Left renal pelvis (tissue), 4 donors: Measurements from ENCODE around the gene AGBL3. TPM values are rescaled to one million over a fixed set of nuclear protein-coding genes. Genes with fewer than 3 reads are reported as not detected.

Experiments used
- DNase-seq, 4 donors: peaks; one replicate each; pipeline ENCODE4 v3.0.0-alpha.2; 2013; ENCODE audit warnings: low read depth in 4 of 4, low spot score in 3 of 4
- polyA plus RNA-seq, 4 donors: library from polyadenylated mRNA; unstranded; fragments of 120-200 nt; gene quantifications; one replicate each; pipeline ENCODE4 v1.2.1, GENCODE V29; 2013; ENCODE audit not compliant: insufficient read length in 4 of 4

AGBL3 gene
- polyA plus RNA-seq: 10 to 100 TPM in 2 of 4 donors, 1 to 10 TPM in 2; 5.7 to 16.2 (median 10.0) TPM

- peak; percentile 89 to 94 (median 93) for DNase-seq
These were observed at the start of gene AGBL3 for GRCh38 chr7:134986363-134987251. Gene AGBL3, plus strand, starts transcription at chr7:134986508. Its CDS starts 1,426 bp downstream, at chr7:134987934.

DNA sequence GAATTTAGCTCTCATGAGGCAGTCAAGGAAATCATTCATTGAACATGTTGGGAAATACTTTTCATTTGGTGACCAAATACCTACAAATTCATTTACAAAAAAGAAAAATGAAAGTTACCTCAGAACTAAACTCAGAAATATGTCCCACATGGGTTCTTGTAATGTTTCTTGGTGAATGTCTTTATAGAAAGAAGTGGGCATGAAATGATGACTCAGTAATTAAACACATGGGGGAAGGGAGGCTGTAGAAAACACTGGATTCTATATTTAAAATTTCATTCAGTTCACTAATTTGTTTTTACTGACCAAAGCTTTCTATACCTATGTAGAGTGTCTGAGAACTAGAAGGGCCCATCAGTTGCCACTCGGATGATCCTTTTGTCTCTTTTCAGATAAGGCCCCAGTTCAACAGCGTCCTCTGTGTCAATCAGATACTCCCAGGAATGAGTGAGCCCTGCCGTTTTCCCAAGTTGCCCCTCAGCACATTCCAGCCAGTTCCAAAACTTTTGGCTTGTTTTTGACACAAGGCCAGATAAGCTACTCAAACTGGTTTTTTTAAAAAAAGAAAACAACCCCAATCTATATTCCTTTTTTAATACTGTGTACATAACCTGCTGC, 49.3 kb upstream of the AGBL3 start:
- DNase-seq: no peak

GRCh38 chr7:134938141-134938540, 48.2 kb upstream of the AGBL3 start:
- DNase-seq: no peak

GRCh38 chr7:134939136-134939535, 47.2 kb upstream of the AGBL3 start:
- DNase-seq: no peak

DNA sequence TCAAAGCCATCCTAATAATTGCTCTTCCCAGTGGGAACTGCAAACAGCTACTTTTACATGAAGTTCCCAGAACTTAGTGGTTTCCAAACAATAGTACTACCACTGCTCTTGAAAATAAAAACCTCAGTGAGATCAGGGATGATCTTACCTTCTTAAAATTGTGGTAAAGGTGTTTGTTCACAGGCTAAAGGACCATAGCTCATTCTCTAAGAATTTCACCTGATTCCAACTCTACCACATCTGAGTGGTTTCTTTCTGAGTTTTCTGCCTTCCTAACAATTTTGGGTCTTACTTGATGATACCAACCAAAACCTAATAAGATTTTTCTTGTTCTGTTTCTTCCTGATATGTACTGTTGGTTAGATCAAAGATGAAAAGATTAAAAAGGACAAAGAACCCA, 45.6 kb upstream of the AGBL3 start:
- DNase-seq: no peak

DNA sequence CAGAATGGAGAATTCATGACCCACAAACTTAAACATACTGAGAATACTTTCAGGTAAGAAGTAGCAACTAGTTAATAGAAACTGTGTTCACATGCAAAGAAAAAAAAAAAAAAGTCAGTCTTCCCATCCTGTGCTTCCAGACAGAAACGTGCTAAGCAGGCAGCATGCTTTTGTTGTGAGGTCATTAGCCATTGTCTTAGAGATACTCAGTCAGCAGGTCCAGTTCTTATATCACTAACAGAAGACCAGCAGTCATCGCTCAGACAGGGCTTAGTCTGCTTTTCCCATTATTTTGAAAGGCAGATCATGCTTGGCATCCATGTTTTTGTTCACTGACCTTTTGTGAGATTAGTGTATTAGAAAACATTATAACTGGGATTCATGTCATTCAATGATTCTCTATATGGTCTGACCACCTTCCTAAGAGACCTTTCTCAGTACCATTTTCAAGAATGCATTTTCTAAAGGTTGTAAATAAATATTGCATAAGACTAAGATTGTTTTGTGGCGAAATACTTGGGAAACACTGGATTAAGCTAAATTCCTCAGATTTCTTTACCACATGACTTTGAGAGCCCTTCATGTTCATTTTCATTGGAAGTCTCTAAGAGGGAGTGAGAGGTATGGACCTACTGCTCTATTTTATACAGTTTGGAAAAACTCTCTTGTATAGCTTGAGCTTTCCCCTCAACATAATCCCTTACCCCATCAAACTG, 45.0 kb upstream of the AGBL3 start:
- DNase-seq: no peak

- DNase-seq: no peak
These were observed 44.4 kb upstream of the AGBL3 start for GRCh38 chr7:134941952-134942351.

DNA sequence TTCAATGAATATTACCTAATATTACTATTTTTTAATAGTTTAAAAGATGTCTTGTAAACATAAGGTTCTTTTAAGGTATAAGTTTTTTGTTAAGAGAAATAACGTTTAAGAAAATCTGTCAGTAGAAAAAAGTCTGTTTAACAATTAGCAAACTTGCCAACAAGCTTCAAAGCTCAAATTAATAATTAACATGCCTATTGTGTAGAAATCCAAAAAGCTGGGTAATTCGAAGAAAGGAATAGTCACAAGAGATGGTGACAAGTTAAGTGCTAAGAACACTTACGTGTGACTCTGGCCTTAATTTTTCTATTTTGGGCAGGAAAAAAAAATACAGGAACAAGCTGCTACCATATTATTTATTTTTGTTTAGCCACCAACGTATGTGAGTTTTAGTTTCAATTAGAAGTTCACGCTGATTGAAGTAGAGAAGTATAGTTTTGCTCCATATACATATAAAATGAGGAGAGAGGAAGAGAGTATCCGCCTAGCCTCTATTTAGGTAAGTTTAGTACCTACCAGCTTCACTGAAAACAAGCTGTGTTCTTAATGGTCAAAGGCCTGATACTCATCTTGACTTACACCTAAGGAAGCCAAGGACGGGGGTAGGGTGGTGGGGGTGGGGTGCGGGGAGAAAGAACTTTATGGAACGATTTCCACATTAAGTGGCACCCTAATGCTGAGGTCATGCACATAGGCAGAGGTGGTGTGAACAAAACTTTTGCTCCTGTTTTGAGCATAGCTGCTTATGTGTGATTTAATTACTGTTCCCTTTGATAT, 43.4 kb upstream of the AGBL3 start:
- no peak for DNase-seq

DNA sequence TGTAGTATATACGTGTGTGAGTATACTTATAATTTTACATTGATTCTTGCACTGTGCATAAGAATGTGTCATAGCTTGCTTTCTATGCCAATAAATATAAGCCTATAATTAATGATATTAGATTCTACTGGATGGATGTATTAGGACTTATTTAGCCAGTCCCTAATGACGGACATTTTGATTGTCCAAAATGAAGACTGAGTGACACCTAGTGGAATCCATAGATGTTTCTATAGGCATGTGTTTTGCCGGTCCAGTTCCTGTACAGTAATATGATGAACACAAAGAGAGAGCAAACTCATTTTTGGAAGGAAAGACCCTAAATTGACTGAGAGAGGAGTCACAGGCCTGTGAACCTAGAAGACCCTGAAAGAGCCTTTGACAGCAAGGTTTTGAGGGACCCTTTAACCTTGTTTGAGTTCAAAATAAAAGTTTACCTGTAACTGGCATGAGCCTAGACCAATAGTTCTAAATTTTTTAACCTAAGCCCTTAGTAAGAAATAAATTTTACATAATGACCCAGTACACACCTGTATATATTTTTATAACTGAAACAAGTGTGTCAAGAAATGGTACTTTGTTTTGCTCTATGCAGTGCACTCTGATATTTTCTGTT, 42.4 kb upstream of the AGBL3 start:
- DNase-seq: no peak

DNA sequence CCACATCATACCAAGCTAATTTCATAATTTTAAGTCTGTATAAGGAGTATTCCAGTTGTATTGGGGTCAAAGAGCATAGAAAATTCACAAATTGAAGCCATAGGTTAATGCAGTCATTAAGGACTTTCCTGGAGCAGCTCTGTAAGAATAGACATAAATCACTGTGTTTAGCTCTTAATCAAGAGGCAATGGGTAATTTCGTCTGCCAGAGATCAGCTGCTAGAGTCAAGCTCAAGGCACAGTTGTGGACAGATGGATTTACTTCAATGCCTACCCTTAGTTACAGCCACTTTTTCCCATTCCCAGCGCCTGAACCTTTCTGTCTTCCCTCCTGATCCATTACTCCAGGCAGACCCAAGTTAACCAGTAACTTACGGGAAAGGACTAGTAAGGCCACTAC, 40.6 kb upstream of the AGBL3 start:
- DNase-seq: no peak

GRCh38 chr7:134946260-134946659, 40.0 kb upstream of the AGBL3 start:
- no peak for DNase-seq

- DNase-seq: no peak
These were observed 39.0 kb upstream of the AGBL3 start for GRCh38 chr7:134947329-134947728.

DNA sequence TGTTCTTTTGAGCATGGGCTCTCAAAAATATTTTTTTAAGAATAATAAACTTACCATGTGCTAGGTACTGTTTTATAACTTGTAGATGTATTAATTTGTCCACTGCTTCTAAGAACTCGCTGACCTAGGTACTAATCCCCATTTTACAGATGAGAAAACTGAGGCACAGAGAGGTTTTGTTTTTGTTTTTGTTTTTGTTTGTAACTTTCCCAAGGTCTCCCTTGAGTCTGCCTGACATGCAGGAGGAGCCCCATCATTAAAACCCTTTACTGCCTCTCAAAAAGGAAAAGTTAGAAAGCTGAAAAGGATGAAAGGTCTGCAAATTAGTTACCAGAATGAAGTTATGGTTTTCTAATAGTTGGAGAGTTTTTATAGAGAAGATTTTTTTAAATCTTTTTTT, 38.5 kb upstream of the AGBL3 start:
- DNase-seq: no peak

GRCh38 chr7:134948246-134948645, 38.1 kb upstream of the AGBL3 start:
- DNase-seq: no peak

- no peak for DNase-seq
These were observed 37.6 kb upstream of the AGBL3 start for GRCh38 chr7:134948736-134949135.

DNA sequence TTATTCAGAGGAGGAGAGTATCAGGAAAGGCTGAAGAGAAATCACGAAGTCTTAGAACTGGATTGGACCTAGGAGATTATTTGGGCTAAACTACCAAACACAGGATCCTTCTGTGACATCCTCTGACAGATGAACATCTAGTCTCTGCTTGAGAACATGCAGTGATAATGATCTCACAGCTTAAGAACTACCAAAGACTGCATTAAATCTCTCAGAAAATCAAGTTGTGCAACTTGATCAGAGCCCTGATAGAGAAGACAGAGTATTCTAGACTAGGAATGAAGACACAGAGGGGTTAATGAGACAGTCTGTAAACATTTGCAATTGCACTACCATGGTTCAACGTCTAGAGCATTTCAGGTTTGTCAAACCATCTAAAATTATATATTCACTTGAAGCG, 37.1 kb upstream of the AGBL3 start:
- no peak for DNase-seq

- no peak for DNase-seq
These were observed 31.9 kb upstream of the AGBL3 start for GRCh38 chr7:134954197-134955082.

DNA sequence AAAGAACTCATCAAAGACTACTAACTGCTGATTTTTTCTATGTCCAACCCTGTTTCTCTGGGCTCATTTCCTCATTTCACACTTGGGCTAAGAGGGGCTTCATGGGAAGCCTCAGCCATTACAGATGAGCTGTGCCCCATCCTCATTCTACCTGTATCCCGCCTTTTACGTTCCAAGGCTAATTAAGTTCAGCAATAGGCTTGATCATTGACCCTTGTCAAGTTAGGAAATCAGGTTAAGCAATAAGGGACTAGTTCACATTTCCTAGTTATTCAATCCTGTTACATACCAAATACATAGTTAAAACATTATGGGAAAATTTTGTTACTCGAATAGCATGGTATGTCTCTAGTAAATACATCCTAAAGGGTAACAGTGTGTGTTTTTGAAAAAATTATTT, 29.3 kb upstream of the AGBL3 start:
- DNase-seq: no peak

- no peak for DNase-seq
These were observed 26.5 kb upstream of the AGBL3 start for GRCh38 chr7:134959810-134960209.
